HFF-Myc (cell line): ENCODE data around the gene MBNL2.

Experiments used
- DNase-seq: peaks from one replicate; pipeline ENCODE4 v3.0.0-alpha.2; 2011; ENCODE audit warnings: low read depth; ENCODE audit errors: extremely low read depth
- H3K4me3 ChIP-seq: replicated peaks from 2 replicates; pipeline ENCODE4 v1.5.1; 2011; ENCODE audit warnings: low read depth, mild to moderate bottlenecking, control low read depth, low read length
- TF ChIP-seq, protein P1 (sequence below): IDR thresholded peaks from 2 replicates; pipeline ENCODE4 v1.5.1; 2012; ENCODE audit warnings: mild to moderate bottlenecking, low read depth, low read length, control low read depth; ENCODE audit errors: missing control alignments

Gene MBNL2

DNA sequence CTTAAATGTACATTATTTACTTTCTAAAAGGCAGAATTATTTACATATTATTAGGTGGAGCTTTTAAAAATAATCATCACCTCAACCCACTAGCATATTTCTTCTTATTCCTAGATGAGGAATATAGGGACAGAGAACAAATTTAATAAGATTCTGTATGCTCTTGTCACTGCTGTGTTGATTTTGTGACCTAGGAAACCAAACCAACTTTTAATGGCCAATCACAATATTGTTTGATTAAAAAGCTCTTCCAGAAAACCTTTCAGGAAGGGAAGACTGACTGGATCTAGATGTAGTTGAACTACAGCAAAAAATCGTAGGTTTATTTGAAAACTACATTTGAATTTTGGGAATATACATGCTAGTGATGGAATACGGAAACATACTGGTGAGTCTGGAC is 120.0 kb downstream of the MBNL2 start:
- DNase-seq, result no peak
- TF ChIP-seq, protein P1, sequence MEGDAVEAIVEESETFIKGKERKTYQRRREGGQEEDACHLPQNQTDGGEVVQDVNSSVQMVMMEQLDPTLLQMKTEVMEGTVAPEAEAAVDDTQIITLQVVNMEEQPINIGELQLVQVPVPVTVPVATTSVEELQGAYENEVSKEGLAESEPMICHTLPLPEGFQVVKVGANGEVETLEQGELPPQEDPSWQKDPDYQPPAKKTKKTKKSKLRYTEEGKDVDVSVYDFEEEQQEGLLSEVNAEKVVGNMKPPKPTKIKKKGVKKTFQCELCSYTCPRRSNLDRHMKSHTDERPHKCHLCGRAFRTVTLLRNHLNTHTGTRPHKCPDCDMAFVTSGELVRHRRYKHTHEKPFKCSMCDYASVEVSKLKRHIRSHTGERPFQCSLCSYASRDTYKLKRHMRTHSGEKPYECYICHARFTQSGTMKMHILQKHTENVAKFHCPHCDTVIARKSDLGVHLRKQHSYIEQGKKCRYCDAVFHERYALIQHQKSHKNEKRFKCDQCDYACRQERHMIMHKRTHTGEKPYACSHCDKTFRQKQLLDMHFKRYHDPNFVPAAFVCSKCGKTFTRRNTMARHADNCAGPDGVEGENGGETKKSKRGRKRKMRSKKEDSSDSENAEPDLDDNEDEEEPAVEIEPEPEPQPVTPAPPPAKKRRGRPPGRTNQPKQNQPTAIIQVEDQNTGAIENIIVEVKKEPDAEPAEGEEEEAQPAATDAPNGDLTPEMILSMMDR, result no peak
- no peak overlapping the region for H3K4me3 ChIP-seq

DNA sequence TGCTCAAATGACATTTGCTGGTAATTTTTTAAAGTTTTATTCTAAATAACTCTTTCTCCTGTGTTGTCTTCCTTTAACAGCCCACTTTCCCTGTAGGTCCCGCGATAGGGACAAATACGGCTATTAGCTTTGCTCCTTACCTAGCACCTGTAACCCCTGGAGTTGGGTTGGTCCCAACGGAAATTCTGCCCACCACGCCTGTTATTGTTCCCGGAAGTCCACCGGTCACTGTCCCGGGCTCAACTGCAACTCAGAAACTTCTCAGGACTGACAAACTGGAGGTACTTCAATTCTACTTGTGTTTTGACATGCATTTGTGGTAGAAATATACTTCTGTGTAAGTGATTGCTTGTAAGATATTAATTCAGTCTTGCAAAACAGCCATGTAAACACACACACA is 120.8 kb downstream of the MBNL2 start:
- TF ChIP-seq, protein P1, result no peak
- DNase-seq, result no peak
- no peak overlapping the region for H3K4me3 ChIP-seq

DNA sequence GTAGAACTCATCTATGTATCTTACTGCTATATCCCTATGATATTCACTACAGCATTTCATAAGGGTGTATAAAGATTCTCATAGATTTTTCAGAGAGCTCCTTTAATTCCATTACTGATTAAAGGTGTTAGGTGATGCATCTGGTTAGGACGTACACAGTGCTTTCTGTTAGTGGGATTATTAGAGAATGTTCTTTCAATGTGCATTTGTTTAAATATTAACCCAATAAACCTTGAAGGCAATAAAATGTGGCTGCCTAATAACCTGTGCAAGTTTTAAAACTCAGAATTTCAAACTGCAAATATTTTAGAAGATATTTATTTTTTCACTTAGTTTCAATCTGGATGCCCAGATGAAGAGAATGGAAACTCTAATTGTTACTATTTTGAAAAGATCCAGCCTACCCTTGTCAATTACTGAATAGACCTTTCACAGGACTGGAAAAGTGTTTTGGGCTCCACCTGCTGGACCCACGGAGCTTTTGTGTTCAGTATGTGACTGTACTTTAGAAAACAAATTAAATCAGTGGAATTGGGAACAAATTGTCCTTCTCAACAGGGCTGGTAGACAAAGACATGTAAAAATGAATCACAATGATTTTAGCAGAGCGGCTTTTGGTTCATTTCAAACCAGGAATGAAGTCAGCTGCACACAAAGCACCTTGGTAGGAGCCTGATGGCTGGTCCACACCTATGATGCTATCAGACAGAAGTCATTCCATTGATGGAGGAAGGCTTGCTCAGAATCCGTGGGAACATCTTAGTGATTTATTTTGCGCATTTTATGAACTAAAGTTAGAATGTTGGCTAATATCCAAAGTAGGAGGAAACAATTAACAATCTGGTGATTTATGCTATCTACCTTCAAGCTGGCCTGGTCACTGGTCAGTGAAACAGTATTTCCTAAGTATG is 122.4 kb downstream of the MBNL2 start:
- TF ChIP-seq, protein P1, result peak; percentile 70
- no peak for DNase-seq
- H3K4me3 ChIP-seq, result no peak overlapping the region

DNA sequence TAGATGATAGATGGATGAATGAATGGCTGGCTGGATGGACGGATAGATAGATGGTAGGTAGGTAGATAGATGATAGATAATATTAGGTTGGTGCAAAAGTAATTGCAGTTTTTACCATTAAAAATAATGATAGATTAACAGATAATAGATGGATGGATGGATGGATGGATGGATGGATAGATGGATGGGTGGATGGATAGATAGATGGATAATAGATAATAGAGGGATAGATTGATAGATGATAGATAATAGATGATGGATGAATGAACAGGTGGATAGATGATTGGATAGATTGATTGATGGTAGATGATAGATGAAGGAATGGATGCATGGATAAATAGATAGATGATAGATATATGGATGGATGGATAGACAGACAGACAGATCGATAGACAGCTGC is 124.0 kb downstream of the MBNL2 start:
- no peak for DNase-seq
- no peak overlapping the region for H3K4me3 ChIP-seq
- TF ChIP-seq, protein P1, result no peak

DNA sequence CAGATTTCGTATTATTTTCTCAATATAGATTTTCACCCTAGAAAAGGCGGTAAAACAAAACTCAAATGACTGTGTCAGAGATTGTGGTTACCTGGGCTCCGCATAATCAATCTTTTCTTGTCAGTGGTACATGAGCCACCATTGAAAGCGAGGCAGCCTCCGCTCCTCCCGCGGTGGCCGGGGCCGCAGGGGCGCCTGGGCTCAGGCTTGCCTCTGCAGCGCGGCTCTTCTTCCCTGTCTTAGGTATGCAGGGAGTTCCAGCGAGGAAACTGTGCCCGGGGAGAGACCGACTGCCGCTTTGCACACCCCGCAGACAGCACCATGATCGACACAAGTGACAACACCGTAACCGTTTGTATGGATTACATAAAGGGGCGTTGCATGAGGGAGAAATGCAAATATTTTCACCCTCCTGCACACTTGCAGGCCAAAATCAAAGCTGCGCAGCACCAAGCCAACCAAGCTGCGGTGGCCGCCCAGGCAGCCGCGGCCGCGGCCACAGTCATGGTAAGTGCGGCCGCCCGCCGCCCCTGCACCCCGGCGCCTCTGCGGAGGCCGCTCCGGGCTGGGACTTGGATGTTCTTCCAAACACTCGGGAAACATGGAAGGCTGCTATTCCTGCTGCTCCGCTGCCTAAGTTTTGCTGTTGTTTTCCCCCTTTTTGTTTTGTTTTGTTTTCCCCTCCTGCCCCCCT is 124.6 kb downstream of the MBNL2 start:
- DNase-seq, result no peak
- TF ChIP-seq, protein P1, result no peak
- H3K4me3 ChIP-seq, result no peak overlapping the region

DNA sequence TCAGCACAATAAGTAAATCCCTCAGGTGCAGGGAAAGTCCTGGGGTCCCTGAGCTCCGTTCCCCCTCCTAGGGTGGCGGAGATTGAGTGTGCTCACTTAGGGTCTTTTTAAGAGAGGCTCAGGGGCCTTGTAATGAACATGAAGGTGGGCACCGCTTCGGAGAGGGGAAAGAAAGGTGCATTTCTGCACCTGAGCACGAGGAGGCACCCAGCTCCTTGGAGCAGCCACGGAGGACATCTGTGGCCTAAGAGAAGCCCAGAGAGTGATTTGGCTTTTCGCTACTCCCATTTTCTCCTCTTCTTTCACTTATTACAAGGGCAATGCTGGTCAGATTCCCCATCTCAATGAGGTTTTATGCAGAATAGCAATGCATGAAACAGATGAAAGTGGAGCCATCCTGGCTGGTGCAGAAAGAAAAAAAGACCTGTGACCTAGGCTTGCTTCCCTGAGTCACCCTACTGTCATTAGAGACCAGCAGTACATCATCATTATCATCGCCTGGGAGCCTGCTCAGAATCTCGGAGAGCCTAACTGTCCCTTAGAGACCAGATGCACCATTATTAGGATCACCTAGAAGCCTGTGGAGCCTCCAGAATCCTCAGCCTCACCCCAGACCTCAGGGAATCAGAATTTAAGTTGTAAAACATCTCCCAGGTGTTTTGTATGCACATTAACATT is 125.3 kb downstream of the MBNL2 start:
- no peak for DNase-seq
- TF ChIP-seq, protein P1, result no peak
- H3K4me3 ChIP-seq, result no peak overlapping the region
